Gastrocnemius medialis (tissue), 4 donors: ENCODE measurements around the gene RORC.

Source experiments
- CTCF ChIP-seq, 5 experiments: fragments of 450-650 bp in 3 of 5; fragments of 200-600 bp in 2 of 5; sonication (generic) in 2 of 5; IDR thresholded peaks in 4 of 5; conservative IDR thresholded peaks in 1 of 5; 1 replicate in 4 of 5; 2 replicates in 1 of 5; pipeline ENCODE4 v1.5.1; 2016 to 2019; ENCODE audit warnings: antibody characterized with exemption in 5 of 5, mild to moderate bottlenecking in 3 of 5, moderate library complexity in 3 of 5
- POLR2A ChIP-seq, 2 donors: fragments of 450-650 bp; IDR thresholded peaks; one replicate each; pipeline ENCODE4 v1.6.1; 2017; ENCODE audit warnings: antibody characterized with exemption in 2 of 2, mild to moderate bottlenecking in 2 of 2, moderate library complexity in 2 of 2

GRCh38 chr1:151783796-151784195, 47.8 kb downstream of the RORC start:
- TF ChIP-seq CTCF (IDR thresholded peaks at IDR 0.05 in 4 of 5, conservative IDR thresholded peaks at IDR 0.05 in 1 of 5): no peak
- no peak for TF ChIP-seq POLR2A (IDR thresholded peaks at IDR 0.05)
